CD4-positive, alpha-beta T cell treated with Interleukin-10 for 1 hour (primary cell): Measurements from ENCODE around the gene LYRM2.
A peak's percentile ranks its signal among the peaks of the same experiment; 100 is the strongest.
"Not testable (repeated sequence)": the region's sequence is repeated elsewhere in the genome, so short reads cannot be mapped to it uniquely, and the experiment has no call there.

Experiments
- DNase-seq: peaks from one replicate; pipeline ENCODE4 v3.0.0-alpha.2; 2020

The LYRM2 gene

GRCh38 chr6:89644864-89645263 lies 6.3 kb upstream of the LYRM2 start:
- no peak for DNase-seq

- no peak for DNase-seq
Measured at GRCh38 chr6:89643406-89643805, 4.9 kb upstream of the LYRM2 start.

- no peak for DNase-seq
Measured at GRCh38 chr6:89642956-89643355, 4.4 kb upstream of the LYRM2 start.

GRCh38 chr6:89641581-89641980 lies 3.0 kb upstream of the LYRM2 start:
- not testable (repeated sequence) for DNase-seq

- DNase-seq: no peak
Measured at GRCh38 chr6:89640804-89641203, 2.3 kb upstream of the LYRM2 start.

GRCh38 chr6:89637960-89638319 lies 607 bp downstream of the LYRM2 start:
- peak; percentile 2 for DNase-seq

- not testable (repeated sequence) for DNase-seq
Measured at GRCh38 chr6:89636412-89636811, 2.1 kb downstream of the LYRM2 start.

- no peak for DNase-seq
Measured at GRCh38 chr6:89630488-89630887, 8.1 kb downstream of the LYRM2 start.

GRCh38 chr6:89623749-89624148 lies 14.8 kb downstream of the LYRM2 start:
- no peak for DNase-seq

GRCh38 chr6:89619567-89619966 lies 19.0 kb downstream of the LYRM2 start:
- DNase-seq: no peak

GRCh38 chr6:89618026-89618425 lies 20.5 kb downstream of the LYRM2 start:
- DNase-seq: no peak

- no peak for DNase-seq
Measured at GRCh38 chr6:89616531-89616930, 22.0 kb downstream of the LYRM2 start.

- DNase-seq: no peak
Measured at GRCh38 chr6:89615882-89616281, 22.7 kb downstream of the LYRM2 start.

GRCh38 chr6:89613790-89614189 lies 24.8 kb downstream of the LYRM2 start:
- DNase-seq: no peak

- DNase-seq: no peak
Measured at GRCh38 chr6:89612121-89612520, 26.4 kb downstream of the LYRM2 start.

GRCh38 chr6:89611666-89612065 lies 26.9 kb downstream of the LYRM2 start:
- no peak for DNase-seq

- peak; percentile 79 for DNase-seq
Measured at GRCh38 chr6:89610149-89610642, 28.4 kb downstream of the LYRM2 start.

GRCh38 chr6:89605861-89606260 lies 32.7 kb downstream of the LYRM2 start:
- DNase-seq: no peak

- DNase-seq: no peak
Measured at GRCh38 chr6:89604653-89605052, 33.9 kb downstream of the LYRM2 start.

- no peak for DNase-seq
Measured at GRCh38 chr6:89602166-89602565, 36.4 kb downstream of the LYRM2 start.

- no peak for DNase-seq
Measured at GRCh38 chr6:89599727-89600126, 38.8 kb downstream of the LYRM2 start.

GRCh38 chr6:89597988-89598387 lies 40.6 kb downstream of the LYRM2 start:
- no peak for DNase-seq

GRCh38 chr6:89597372-89597771 lies 41.2 kb downstream of the LYRM2 start:
- no peak for DNase-seq

GRCh38 chr6:89596484-89596883 lies 42.1 kb downstream of the LYRM2 start:
- DNase-seq: no peak

- peak; percentile 19 for DNase-seq
Measured at GRCh38 chr6:89596056-89596455, 42.5 kb downstream of the LYRM2 start.

GRCh38 chr6:89591745-89592144 lies 46.8 kb downstream of the LYRM2 start:
- DNase-seq: no peak
